K562 treated with DMSO at 1 percent for 24 hours (cell line): Measurements from ENCODE around the gene GMNN. TPM values are rescaled to one million over a fixed set of nuclear protein-coding genes. Genes with fewer than 3 reads are reported as not detected.

Source experiments
- total RNA-seq: library from RNA; unstranded; fragments of 300-600 nt; gene quantifications from 2 replicates; pipeline ENCODE4 v1.2.3, GENCODE V29; 2022; ENCODE audit warnings: low read depth; ENCODE audit not compliant: insufficient read depth

GMNN gene
- total RNA-seq = 113 and 124 TPM in 2 replicates

DNA sequence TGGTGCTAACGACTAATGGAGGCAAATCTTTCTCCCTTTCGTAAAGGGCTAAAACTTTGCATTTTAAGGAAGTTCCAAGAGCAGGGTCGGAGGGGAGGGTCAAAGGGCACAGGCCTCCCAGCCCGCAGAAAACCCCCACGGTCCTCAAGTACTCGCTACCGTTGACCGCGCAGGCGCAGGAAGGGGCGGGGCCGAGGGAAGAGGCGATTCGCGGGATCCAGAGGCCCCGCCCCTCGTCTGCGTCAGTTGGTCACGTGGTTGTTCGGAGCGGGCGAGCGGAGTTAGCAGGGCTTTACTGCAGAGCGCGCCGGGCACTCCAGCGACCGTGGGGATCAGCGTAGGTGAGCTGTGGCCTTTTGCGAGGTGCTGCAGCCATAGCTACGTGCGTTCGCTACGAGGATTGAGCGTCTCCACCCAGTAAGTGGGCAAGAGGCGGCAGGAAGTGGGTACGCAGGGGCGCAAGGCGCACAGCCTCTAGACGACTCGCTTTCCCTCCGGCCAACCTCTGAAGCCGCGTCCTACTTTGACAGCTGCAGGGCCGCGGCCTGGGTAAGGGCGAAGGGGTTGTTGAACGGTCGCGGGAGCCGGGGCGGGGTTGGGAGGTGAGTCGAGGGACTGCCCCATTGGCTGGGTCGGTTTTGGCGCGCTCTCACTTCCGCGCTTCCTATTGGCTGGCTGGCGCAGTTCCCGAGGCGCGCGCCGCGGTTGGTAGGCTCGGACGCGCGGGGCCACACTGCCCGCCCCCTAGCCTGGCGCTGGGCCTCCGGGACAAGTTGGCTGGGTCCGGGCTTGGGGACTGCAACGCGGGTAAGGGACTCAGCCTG, at the start of gene GMNN:
GMNN (plus strand) TSS at position 242 of the 824 bp plus-strand sequence. CDS start 2,310 bp downstream, outside the sequence.

DNA sequence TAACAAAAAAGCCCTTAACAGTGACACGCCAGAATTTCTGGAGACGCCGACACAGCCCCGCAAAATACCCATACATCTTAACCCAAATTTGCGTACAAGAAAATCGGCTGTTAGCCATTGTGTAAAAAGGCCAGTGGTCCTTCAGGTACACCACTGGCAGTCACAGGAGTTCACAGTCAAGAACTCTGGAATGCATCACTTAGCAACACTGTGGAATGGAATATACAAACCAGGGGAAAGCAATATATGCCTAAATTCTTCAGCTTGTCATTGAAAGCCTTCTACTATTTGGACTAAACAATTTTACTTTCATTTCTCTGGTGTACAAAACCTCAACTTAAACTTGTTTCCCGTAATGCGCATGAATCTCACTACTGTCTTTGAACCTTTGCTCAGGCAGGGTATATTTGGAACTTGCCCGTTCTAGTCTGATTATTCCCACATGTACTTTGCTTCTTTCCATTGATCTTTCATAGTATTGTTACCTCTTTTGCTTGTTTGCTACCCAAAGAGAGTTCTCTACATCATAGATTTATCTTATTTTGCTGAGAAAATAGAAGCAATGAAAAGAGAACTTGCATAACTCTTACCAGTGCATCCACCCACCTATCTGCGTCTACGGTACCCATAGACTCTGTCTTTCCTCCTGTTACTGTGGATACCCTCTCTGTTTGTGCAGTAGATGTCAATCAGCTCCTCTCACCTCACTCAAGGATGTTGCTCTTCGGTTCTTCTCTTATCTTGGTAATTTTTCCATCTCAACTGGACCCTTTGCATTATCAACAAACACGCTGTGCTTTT, 24.2 kb downstream of the GMNN start, which contains the start of gene ARMH2:
ARMH2 (minus strand) TSS at position 178 of the 801 bp plus-strand sequence; CDS start at position 118, 60 bp downstream.

Other genes starting within 250 kb of the GMNN start
- gene KIAA0319, start 128.7 kb upstream of the GMNN start, total RNA-seq = 0.03 TPM in 1 of 2 replicates, not detected in the other
- 34.6 and 36.0 TPM in 2 replicates for gene TDP2, start 108.0 kb upstream of the GMNN start, total RNA-seq
- gene ACOT13, start 107.9 kb upstream of the GMNN start, total RNA-seq = 14.8 and 16.3 TPM in 2 replicates
- 57.9 and 61.8 TPM in 2 replicates for gene C6orf62, start 55.8 kb upstream of the GMNN start, total RNA-seq
- gene ARMH2, start 24.0 kb downstream of the GMNN start, total RNA-seq = not detected in 2 replicates
- 0.46 TPM in 1 of 2 replicates, not detected in the other for gene RIPOR2, start 161.0 kb downstream of the GMNN start, total RNA-seq